ENCODE results near the gene HRC.
A peak's percentile ranks its signal among the peaks of the same experiment; 100 is the strongest.
"Not testable (repeated sequence)": the region's sequence is repeated elsewhere in the genome, so short reads cannot be mapped to it uniquely, and the experiment has no call there.

HRC gene

DNA sequence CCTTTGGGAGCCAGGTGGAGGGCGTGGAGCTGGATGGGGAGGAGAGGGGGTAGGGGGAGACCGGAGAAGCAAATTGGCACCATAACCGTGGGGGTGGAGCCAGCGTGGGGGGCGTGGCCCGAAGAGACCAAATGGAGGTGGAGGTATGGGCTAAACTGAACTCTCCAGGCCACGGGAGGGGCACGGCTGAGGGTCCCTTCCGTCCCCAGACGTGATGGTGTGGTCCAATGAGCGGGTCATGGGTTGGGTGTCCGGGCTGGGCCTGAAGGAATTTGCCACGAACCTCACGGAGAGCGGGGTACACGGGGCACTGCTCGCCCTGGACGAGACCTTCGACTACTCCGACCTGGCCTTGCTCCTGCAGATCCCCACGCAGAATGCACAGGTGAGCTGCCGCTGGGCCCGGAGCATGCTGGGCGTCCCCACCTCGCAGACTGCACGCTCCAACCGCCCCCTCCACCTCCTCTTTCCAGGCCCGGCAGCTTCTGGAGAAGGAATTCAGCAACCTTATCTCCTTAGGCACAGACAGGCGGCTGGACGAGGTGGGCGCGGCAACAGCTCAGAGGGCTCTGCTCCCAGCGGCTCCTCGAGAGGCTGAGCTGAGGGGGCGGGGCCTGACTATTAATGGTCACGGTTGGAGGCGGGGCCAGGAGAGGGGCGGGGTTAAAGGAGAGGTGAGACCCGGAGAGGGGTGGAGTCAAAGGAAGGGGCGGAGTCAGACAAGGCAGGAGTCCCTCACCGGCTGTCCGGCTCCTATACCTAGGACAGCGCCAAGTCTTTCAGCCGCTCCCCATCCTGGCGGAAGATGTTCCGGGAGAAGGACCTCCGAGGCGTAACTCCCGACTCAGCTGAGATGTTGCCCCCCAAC is 6.2 kb downstream of the HRC start:
- Histone ChIP-seq H3K27me3 (ENCODE audit: control insufficient read depth in 3 of 3, insufficient read depth in 3 of 3, low read depth in 1 of 3, low read length in 3 of 3) (peaks cover 0 to 16% (median 0%) of the 10 kb centered on the region in 3 experiments), H3K14ac (ENCODE audit: low read length) (peak overlapping the region; percentile 95), H3K4me1 (ENCODE audit: control insufficient read depth in 2 of 2, insufficient read depth in 1 of 2, low read depth in 1 of 2, low read length in 2 of 2) (peaks cover 15 to 18% of the 10 kb centered on the region in 2 donors), H3K18ac (ENCODE audit: low read length) (peak overlapping the region; percentile 98), H2BK120ac (ENCODE audit: low read depth, low read length) (no peak overlapping the region), H3K4ac (ENCODE audit: low read length) (peak overlapping the region; percentile 54), H3K36me3 (replicated peaks in 1 of 2; ENCODE audit: control insufficient read depth in 2 of 2, insufficient read depth in 2 of 2, low read length in 2 of 2) (no peaks in the 10 kb centered on the region), H3K4me3 (ENCODE audit: low read length in 2 of 2) (peak overlapping the region; percentile 81 to 92), H3K4me2 (ENCODE audit: insufficient read depth, low read length, poor library complexity, severe bottlenecking) (peak overlapping the region; percentile 98), H2AK5ac (ENCODE audit: low read depth, low read length) (peak overlapping the region; percentile 89), H3K9me3 (replicated peaks in 1 of 2; ENCODE audit: control insufficient read depth in 2 of 2, insufficient read depth in 1 of 2, low read depth in 1 of 2, low read length in 2 of 2) (peaks cover 0 to 1% of the 10 kb centered on the region in 2 donors), H3K9ac (ENCODE audit: low read depth, low read length, poor library complexity) (peak overlapping the region; percentile 98), H2BK12ac (ENCODE audit: low read length) (peak overlapping the region; percentile 46), H3K27ac (replicated peaks; ENCODE audit: low read length) (peak overlapping the region; percentile 82), H2AFZ (ENCODE audit: low read length) (peak overlapping the region; percentile 91), H4K8ac (ENCODE audit: low read depth, low read length) (no peak overlapping the region), H2BK5ac (ENCODE audit: low read length) (peak overlapping the region; percentile 45), H3K79me1 (ENCODE audit: low read depth, low read length) (no peaks in the 10 kb centered on the region), H2BK15ac (ENCODE audit: low read length) (peak overlapping the region; percentile 87), H3K23ac (ENCODE audit: low read depth, low read length, poor library complexity) (peak overlapping the region; percentile 98), H4K91ac (ENCODE audit: low read depth, low read length, poor library complexity) (no peak overlapping the region)
- WGBS, 2 donors (ENCODE audit: extremely low coverage in 2 of 2, insufficient read length in 2 of 2, insufficient replicate concordance in 1 of 2): no CpG with 5 or more reads among the region's 49 CpGs
- DNase-seq (ENCODE audit: low spot score): peak; percentile 99

DNA sequence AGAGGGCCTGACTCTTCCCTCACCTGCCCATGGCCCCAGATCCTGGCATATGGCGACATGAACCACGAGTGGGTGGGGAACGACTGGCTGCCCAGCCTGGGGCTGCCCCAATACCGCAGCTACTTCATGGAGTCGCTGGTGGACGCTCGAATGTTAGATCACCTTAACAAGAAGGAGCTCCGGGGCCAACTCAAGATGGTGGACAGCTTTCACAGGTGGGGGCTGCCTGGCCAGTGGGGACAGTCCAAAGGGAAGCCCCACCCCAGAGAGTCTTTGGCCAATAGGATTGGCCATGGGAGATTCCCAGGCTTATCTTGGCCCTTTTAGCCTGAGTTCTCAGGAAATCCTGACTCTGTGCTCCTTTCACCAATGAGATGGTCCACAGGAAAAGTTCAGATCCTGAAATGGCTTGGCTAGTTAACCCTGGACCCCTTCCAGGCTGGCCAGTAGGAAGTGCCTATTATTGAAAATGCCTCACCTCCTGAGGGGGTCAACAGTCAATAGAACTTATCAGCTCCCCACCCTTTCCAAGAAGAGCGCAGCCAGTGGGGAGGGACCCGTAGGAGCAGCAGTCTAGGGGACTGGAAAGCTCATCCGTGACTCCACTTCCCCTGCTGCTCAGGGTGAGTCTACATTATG is 7.0 kb downstream of the HRC start:
- Histone ChIP-seq H2BK5ac (ENCODE audit: low read length) (no peak overlapping the region), H2AFZ (ENCODE audit: low read length) (no peak overlapping the region), H2BK12ac (ENCODE audit: low read length) (peak overlapping the region; percentile 24), H2BK120ac (ENCODE audit: low read depth, low read length) (no peak overlapping the region), H3K9me3 (replicated peaks in 1 of 2; ENCODE audit: control insufficient read depth in 2 of 2, insufficient read depth in 1 of 2, low read depth in 1 of 2, low read length in 2 of 2) (no peaks in the 10 kb centered on the region), H4K91ac (ENCODE audit: low read depth, low read length, poor library complexity) (no peak overlapping the region), H3K27ac (replicated peaks; ENCODE audit: low read length) (no peak overlapping the region), H2BK15ac (ENCODE audit: low read length) (no peak overlapping the region), H3K36me3 (replicated peaks in 1 of 2; ENCODE audit: control insufficient read depth in 2 of 2, insufficient read depth in 2 of 2, low read length in 2 of 2) (no peaks in the 10 kb centered on the region), H3K4ac (ENCODE audit: low read length) (no peak overlapping the region), H3K23ac (ENCODE audit: low read depth, low read length, poor library complexity) (no peak overlapping the region), H3K9ac (ENCODE audit: low read depth, low read length, poor library complexity) (no peak overlapping the region), H3K4me3 (ENCODE audit: low read length in 2 of 2) (no peak overlapping the region), H3K14ac (ENCODE audit: low read length) (no peak overlapping the region), H3K27me3 (ENCODE audit: control insufficient read depth in 3 of 3, insufficient read depth in 3 of 3, low read depth in 1 of 3, low read length in 3 of 3) (peaks cover 0 to 14% (median 0%) of the 10 kb centered on the region in 3 experiments), H3K4me1 (ENCODE audit: control insufficient read depth in 2 of 2, insufficient read depth in 1 of 2, low read depth in 1 of 2, low read length in 2 of 2) (peaks cover 16 to 18% of the 10 kb centered on the region in 2 donors), H3K4me2 (ENCODE audit: insufficient read depth, low read length, poor library complexity, severe bottlenecking) (peak overlapping the region; percentile 90), H3K18ac (ENCODE audit: low read length) (no peak overlapping the region), H3K79me1 (ENCODE audit: low read depth, low read length) (no peaks in the 10 kb centered on the region), H2AK5ac (ENCODE audit: low read depth, low read length) (no peak overlapping the region), H4K8ac (ENCODE audit: low read depth, low read length) (no peak overlapping the region)
- no peak for DNase-seq (ENCODE audit: low spot score)
- no CpG with 5 or more reads among the region's 11 CpGs for WGBS, 2 donors (ENCODE audit: extremely low coverage in 2 of 2, insufficient read length in 2 of 2, insufficient replicate concordance in 1 of 2)

DNA sequence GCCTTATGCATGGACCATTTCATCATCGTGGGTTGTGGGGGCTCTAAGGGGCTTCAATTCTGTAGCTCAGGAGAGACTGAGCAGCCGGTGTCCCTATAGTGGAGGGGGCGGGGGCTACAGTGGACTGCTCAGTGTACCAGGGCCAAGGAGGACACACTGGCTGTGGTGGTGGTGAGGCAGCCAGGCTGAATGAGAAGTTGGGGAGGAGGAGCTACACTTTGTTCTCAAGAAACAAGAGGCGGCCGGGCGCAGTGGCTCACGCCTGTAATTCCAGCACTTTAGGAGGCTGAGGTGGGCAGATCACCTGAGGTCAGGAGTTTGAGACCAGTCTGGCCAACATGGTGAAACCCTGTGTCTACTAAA is 8.8 kb downstream of the HRC start:
- H3K14ac ChIP-seq (ENCODE audit: low read length): not testable (repeated sequence)

More for the DNA sequence above, 8.8 kb downstream of the HRC start:
- not testable (repeated sequence) for H3K27me3 ChIP-seq (ENCODE audit: control insufficient read depth in 3 of 3, insufficient read depth in 3 of 3, low read depth in 1 of 3, low read length in 3 of 3); H4K91ac ChIP-seq (ENCODE audit: low read depth, low read length, poor library complexity); DNase-seq (ENCODE audit: low spot score); H3K4ac ChIP-seq (ENCODE audit: low read length); H2BK12ac ChIP-seq (ENCODE audit: low read length); H2BK5ac ChIP-seq (ENCODE audit: low read length); H2AK5ac ChIP-seq (ENCODE audit: low read depth, low read length); H3K79me1 ChIP-seq (ENCODE audit: low read depth, low read length); H3K9me3 ChIP-seq (replicated peaks in 1 of 2; ENCODE audit: control insufficient read depth in 2 of 2, insufficient read depth in 1 of 2, low read depth in 1 of 2, low read length in 2 of 2); H3K36me3 ChIP-seq (replicated peaks in 1 of 2; ENCODE audit: control insufficient read depth in 2 of 2, insufficient read depth in 2 of 2, low read length in 2 of 2); H2BK15ac ChIP-seq (ENCODE audit: low read length); H4K8ac ChIP-seq (ENCODE audit: low read depth, low read length); H2BK120ac ChIP-seq (ENCODE audit: low read depth, low read length); H3K9ac ChIP-seq (ENCODE audit: low read depth, low read length, poor library complexity)
- Histone ChIP-seq H3K4me1 (ENCODE audit: control insufficient read depth in 2 of 2, insufficient read depth in 1 of 2, low read depth in 1 of 2, low read length in 2 of 2) (peaks cover 18 to 19% of the 10 kb centered on the region in 2 donors), H3K4me2 (ENCODE audit: insufficient read depth, low read length, poor library complexity, severe bottlenecking) (peak overlapping the region; percentile 68), H3K4me3 (ENCODE audit: low read length in 2 of 2) (peak overlapping the region; percentile 15 to 65), H3K27ac (replicated peaks; ENCODE audit: low read length) (peak overlapping the region; percentile 82), H3K18ac (ENCODE audit: low read length) (peak overlapping the region; percentile 58), H2AFZ (ENCODE audit: low read length) (peak overlapping the region; percentile 91), H3K23ac (ENCODE audit: low read depth, low read length, poor library complexity) (peak overlapping the region; percentile 9)
- WGBS, 2 donors (ENCODE audit: extremely low coverage in 2 of 2, insufficient read length in 2 of 2, insufficient replicate concordance in 1 of 2): no CpG with 5 or more reads among the region's 7 CpGs

Data from neuronal stem cell (in vitro differentiated cells).